Tibial artery (tissue), 4 donors: ENCODE results near the gene PALLD.

Experiments used
- DNase-seq, 2 donors: peaks; one replicate each; pipeline ENCODE4 v3.0.0-alpha.2; 2019
- H3K27ac ChIP-seq, 2 donors: fragments of 200-600 bp; sonication (generic) in 1 of 2; 1 replicate in 1 of 2; 2 replicates in 1 of 2; pipeline ENCODE4 v1.5.1; 2018 to 2019; ENCODE audit warnings: mild to moderate bottlenecking in 1 of 2
- H3K27me3 ChIP-seq, 2 donors: fragments of 200-600 bp; sonication (generic) in 1 of 2; one replicate each; pipeline versions ENCODE4 v1.5.1 to v1.6.0; 2016 to 2019
- H3K36me3 ChIP-seq, 3 donors: fragments of 200-600 bp; sonication (generic) in 2 of 3; one replicate each; pipeline ENCODE4 v1.5.1; 2016 to 2019; ENCODE audit warnings: mild to moderate bottlenecking in 2 of 3
- H3K4me1 ChIP-seq, 4 donors: fragments of 200-600 bp; sonication (generic) in 2 of 4; 1 replicate in 3 of 4; 2 replicates in 1 of 4; pipeline ENCODE4 v1.5.1; 2016 to 2019
- H3K4me3 ChIP-seq, 2 donors: fragments of 200-600 bp; sonication (generic) in 1 of 2; 1 replicate in 1 of 2; 2 replicates in 1 of 2; pipeline ENCODE4 v1.5.1; 2018 to 2019; ENCODE audit warnings: mild to moderate bottlenecking in 2 of 2
- H3K9me3 ChIP-seq, 3 donors: fragments of 200-600 bp; sonication (generic) in 1 of 3; one replicate each; pipeline ENCODE4 v1.5.1; 2016 to 2019
- CTCF ChIP-seq, 2 experiments: fragments of 200-600 bp in 1 of 2; fragments of 450-650 bp in 1 of 2; IDR thresholded peaks; one replicate each; pipeline ENCODE4 v1.5.1; 2017 to 2019; ENCODE audit warnings: antibody characterized with exemption in 2 of 2, mild to moderate bottlenecking in 1 of 2, moderate library complexity in 1 of 2
- intact Hi-C: fragments of 100-400 bp; cut with DNase I; formaldehyde crosslinking; loops from one replicate; pipeline ENCODE4 v1.15.0; 2023; ENCODE audit warnings: low total_unique reads

The PALLD gene

DNA sequence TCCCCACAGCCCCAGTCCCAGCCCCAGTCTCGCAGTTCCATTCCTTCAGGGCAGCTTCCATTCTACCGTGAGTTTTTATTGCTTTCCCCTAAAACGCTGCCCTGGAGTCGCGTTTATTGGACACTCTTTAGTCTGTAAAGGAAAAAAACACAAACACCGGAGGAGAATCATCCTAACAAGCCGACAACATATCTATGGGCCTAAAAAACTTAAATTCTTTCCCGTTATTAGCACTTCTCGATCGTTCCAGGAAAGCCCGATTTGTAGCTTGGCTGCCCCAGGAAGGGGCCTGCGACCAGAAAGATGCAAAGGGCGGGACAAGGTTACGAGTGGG, 334.7 kb downstream of the PALLD start:
- intact Hi-C loops, result loop anchor here (5.0 kb wide), 1 partner anchor 114 kb away; no protein-coding TSS in a partner anchor
- TF ChIP-seq CTCF (IDR thresholded peaks at IDR 0.05), result no peak
- peak overlapping the region; percentile 88 to 98 for H3K27ac ChIP-seq
- peaks cover 0 to 4% (median 0%) of the 10 kb centered on the region in 3 donors for H3K36me3 ChIP-seq
- no peaks in the 10 kb centered on the region for H3K9me3 ChIP-seq
- H3K27me3 ChIP-seq, result no peaks in the 10 kb centered on the region
- H3K4me1 ChIP-seq, result peaks cover 0 to 32% (median 13%) of the 10 kb centered on the region in 4 donors
- H3K4me3 ChIP-seq, result peak overlapping the region; percentile 80 to 96
- DNase-seq, result no peak

DNA sequence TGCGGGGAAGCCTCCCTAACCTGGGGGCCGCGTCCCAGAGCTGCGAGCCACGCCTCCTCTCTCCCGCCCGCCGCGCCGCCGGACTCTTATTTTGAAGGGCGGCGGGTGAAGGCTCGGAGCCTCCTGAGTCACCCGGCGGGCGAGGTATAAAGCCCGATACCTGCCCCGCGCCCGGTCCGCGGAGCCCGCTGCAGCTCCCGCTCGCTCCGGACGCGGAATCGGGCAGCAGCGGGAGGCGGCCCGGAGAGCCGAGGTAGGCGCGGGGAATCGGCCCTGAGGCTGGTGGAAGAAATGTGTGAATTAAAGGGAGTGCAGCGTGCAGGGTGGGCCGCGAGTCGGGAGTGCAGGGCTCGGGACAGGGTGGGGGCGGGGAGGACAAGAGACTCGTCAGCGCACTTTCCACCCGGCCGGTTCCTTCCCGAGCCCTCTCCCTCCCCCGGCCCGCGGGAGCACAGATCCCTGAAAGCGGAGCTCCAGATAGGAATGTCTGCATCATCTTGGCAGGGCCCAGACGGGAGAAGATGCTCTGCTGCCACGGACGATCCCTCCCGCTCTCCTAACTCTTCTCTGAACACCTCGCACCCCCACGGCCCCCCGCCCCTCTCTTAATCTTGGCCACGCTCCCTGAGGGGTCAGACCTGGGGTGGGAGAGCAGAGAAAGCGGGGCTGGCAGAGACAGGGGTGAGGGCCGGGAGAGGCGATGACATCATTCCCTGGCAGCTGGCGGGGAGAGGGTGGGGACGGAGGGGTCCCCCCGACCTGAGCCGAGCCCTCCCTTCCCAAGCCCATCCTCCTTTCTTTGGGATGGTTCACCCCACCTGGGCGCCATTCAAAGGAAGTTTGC, 335.3 kb downstream of the PALLD start:
- Histone ChIP-seq H3K4me3 (peak overlapping the region; percentile 80 to 96), H3K36me3 (peaks cover 0 to 4% (median 0%) of the 10 kb centered on the region in 3 donors), H3K27ac (peak overlapping the region; percentile 88 to 98), H3K4me1 (peaks cover 0 to 38% (median 17%) of the 10 kb centered on the region in 4 donors), H3K9me3 (no peaks in the 10 kb centered on the region), H3K27me3 (no peaks in the 10 kb centered on the region)
- intact Hi-C loops, result loop anchor here (2.0 to 5.0 kb wide), 2 partner anchors 15 to 115 kb away; no protein-coding TSS in a partner anchor
- DNase-seq, result peak; percentile 90 to 93
- TF ChIP-seq CTCF (IDR thresholded peaks at IDR 0.05), result peak in 1 of 2 experiments; percentile 8

DNA sequence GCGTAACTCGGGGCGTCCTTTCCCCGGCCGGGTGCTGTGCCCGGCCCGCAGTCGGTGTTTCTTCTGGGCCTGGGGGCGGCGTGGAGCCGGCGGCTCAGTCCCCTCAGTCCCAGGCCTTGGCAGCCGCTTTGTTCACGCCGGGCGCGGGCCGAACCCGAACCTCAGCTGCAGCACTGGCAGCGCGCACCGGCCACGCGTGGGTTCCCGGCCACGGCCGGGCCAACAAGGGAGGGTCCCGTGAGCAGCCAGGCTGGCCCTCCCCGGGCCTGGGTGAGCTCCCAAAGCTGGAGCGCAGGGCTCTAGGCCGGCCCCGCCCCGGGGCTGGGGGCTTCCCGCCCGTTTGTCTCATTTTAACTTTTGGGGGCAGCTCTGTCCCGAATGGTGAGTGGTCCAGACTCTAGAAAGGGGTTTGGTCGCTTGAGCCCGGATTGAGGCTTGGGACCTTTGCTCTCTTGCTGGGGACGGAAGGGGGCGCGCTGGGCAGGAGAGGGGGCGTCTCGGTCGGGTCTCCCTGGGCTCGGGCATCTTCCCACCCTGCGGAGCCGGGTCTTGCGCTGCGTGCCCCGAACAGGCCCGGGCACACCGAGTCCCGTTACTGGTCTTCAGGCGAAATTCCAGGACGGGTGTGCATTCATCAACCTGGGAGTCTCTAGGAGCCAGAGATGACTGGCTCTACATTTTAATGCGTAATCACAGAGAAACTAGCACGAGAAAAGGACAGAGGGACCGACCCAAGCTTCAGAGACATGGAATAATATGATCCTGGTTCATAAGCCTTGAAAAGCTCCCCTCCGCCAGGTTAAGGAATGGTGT, 336.1 kb downstream of the PALLD start:
- no peak for TF ChIP-seq CTCF (IDR thresholded peaks at IDR 0.05)
- H3K27me3 ChIP-seq, result no peaks in the 10 kb centered on the region
- no peaks in the 10 kb centered on the region for H3K9me3 ChIP-seq
- H3K27ac ChIP-seq, result peak overlapping the region; percentile 88 to 98
- intact Hi-C loops, result loop anchor here (2.0 to 5.0 kb wide), 2 partner anchors 16 to 116 kb away; no protein-coding TSS in a partner anchor
- H3K4me1 ChIP-seq, result peaks cover 0 to 46% (median 24%) of the 10 kb centered on the region in 4 donors
- H3K36me3 ChIP-seq, result peaks cover 0 to 4% (median 0%) of the 10 kb centered on the region in 3 donors
- H3K4me3 ChIP-seq, result peak overlapping the region; percentile 80 to 96
- peak; percentile 56 to 78 for DNase-seq

DNA sequence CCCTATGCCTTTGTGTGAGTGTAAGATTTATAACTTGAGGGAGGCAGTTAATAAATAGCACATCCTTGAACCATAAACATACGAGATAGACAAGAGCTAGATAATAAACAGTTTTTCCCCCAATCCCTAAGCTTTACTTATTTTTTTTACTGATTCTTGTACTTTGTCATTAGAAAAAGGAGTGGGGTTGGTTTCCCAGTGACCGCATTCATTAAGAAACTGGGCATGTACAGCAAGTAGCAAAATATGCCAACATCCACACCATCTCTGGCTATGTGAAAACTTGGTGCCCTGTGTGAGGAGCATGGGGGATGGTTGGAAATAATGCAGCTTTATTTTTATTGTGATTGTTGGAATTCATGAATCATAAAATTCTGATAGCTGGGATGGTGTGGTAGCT, 337.0 kb downstream of the PALLD start:
- TF ChIP-seq CTCF (IDR thresholded peaks at IDR 0.05), result no peak
- Histone ChIP-seq H3K4me3 (peak overlapping the region; percentile 80 to 96), H3K27me3 (no peaks in the 10 kb centered on the region), H3K9me3 (no peaks in the 10 kb centered on the region), H3K36me3 (peaks cover 0 to 4% (median 0%) of the 10 kb centered on the region in 3 donors), H3K27ac (peak overlapping the region; percentile 88 to 98), H3K4me1 (peaks cover 0 to 54% (median 30%) of the 10 kb centered on the region in 4 donors)
- no peak for DNase-seq
- intact Hi-C loops, result loop anchor here (2.0 to 5.0 kb wide), 2 partner anchors 17 to 117 kb away; no protein-coding TSS in a partner anchor

DNA sequence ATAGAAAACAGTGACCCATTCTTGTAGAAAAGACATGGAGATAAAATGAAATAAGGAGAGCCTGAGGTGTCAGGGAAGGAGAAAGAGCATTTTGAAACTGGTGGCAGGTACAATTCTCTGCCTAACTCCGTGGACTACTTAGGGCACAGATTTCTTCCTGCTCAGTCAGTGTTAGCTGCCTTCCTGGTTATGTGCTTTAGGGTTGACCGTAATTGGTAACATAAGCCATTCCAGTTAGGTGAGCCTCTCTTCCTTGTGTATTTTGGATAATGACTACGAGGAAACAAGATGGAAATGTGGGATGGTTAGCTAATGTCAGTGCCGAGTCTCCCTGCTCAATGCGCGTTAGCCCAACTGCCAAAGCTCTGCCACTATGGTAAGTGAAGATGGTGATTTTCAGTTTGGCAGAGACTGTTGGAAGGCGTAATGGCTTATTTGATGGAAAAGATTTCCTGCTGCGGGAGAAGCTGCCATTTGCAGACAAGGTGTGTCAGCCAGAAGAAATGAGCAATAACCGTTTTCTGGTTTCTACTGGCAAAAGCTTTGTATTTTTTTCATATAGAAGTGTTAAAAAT, 339.1 kb downstream of the PALLD start:
- intact Hi-C loops, result no loop called here
- Histone ChIP-seq H3K36me3 (peaks cover 0 to 4% (median 0%) of the 10 kb centered on the region in 3 donors), H3K27ac (peak overlapping the region; percentile 88 to 98)

More for the DNA sequence above, 339.1 kb downstream of the PALLD start:
- Histone ChIP-seq H3K9me3 (no peaks in the 10 kb centered on the region), H3K4me3 (peak overlapping the region; percentile 80 to 96), H3K4me1 (peaks cover 0 to 73% (median 47%) of the 10 kb centered on the region in 4 donors), H3K27me3 (no peaks in the 10 kb centered on the region)
- no peak for TF ChIP-seq CTCF (IDR thresholded peaks at IDR 0.05)
- DNase-seq, result no peak
